Adrenal gland (tissue), 12 donors: ENCODE results near the gene FASN. TPM values are rescaled to one million over a fixed set of nuclear protein-coding genes. Genes with fewer than 3 reads are reported as not detected.

Experiments used
- DNase-seq, 7 donors: peaks; one replicate each; pipeline ENCODE4 v3.0.0-alpha.2; 2019 to 2020
- H3K27ac ChIP-seq, 5 donors: fragments of 200-600 bp; sonication (generic) in 4 of 5; 1 replicate in 3 of 5; 2 replicates in 2 of 5; pipeline versions ENCODE4 v1.5.1 to v1.8.0; 2016 to 2020; ENCODE audit warnings: mild to moderate bottlenecking in 1 of 5
- H3K27me3 ChIP-seq: fragments of 200-600 bp; 2 replicates; pipeline ENCODE4 v1.8.0; 2021
- H3K36me3 ChIP-seq, 2 donors: fragments of 200-600 bp; replicated peaks in 1 of 2; 1 replicate in 1 of 2; 2 replicates in 1 of 2; pipeline versions ENCODE4 v1.5.1 to v1.8.0; 2018 to 2022
- H3K4me1 ChIP-seq, 2 donors: fragments of 200-600 bp; replicated peaks in 1 of 2; 1 replicate in 1 of 2; 2 replicates in 1 of 2; pipeline versions ENCODE4 v1.5.1 to v1.8.0; 2018 to 2021
- H3K4me3 ChIP-seq, 4 donors: fragments of 200-600 bp; sonication (generic) in 3 of 4; one replicate each; pipeline ENCODE4 v1.5.1; 2016 to 2018
- H3K9me3 ChIP-seq, 3 donors: fragments of 200-600 bp; sonication (generic) in 1 of 3; replicated peaks in 1 of 3; 1 replicate in 2 of 3; 2 replicates in 1 of 3; pipeline versions ENCODE4 v1.5.1 to v1.8.0; 2016 to 2021
- CTCF ChIP-seq, 6 experiments: fragments of 450-650 bp in 4 of 6; fragments of 200-600 bp in 2 of 6; sonication (generic) in 1 of 6; IDR thresholded peaks; 1 replicate in 5 of 6; 2 replicates in 1 of 6; pipeline versions ENCODE4 v1.5.1 to v1.8.0; 2016 to 2021; ENCODE audit warnings: antibody characterized with exemption in 6 of 6, mild to moderate bottlenecking in 2 of 6, moderate library complexity in 1 of 6
- POLR2A ChIP-seq, 2 donors: fragments of 450-650 bp; IDR thresholded peaks; one replicate each; pipeline ENCODE4 v1.6.1; 2017; ENCODE audit warnings: antibody characterized with exemption in 2 of 2, mild to moderate bottlenecking in 2 of 2, moderate library complexity in 1 of 2
- WGBS, 4 donors: extraction: QIAGEN DNeasy Blood & Tissue Kit in 2 of 4; methylation state at CpG; one replicate each; pipeline versions ENCODE4 v1.1.5 to v1.1.7; 2013 to 2017; 5-methylcytosine and 5-hydroxymethylcytosine counted together
- intact Hi-C, 2 donors: fragments of 100-400 bp; cut with DNase I; formaldehyde crosslinking; loops; one replicate each; pipeline versions ENCODE4 v1.14.1 to v1.15.0; 2022 to 2023
- polyA plus RNA-seq, 3 donors: library from polyadenylated mRNA; stranded (reverse); fragments of 200-250 nt in 2 of 3; fragments of 350-450 nt in 1 of 3; fragmentation: Illumina TruSeq in 1 of 3; extraction: RNeasy Lipid Tissue Mini Kit (QIAGEN cat#74804) in 1 of 3; gene quantifications; one replicate each; pipeline ENCODE4 v1.2.3, GENCODE V29; 2013 to 2014
- total RNA-seq, 9 donors: library from RNA; depleted of rRNA in 4 of 9; stranded (reverse); fragments of >200 nt in 4 of 9; fragments of 120-200 nt in 1 of 9; fragmentation: NEBNext Ultra II Directional in 1 of 9; extraction: Animal tissue kit (Norgen Biotek cat#: 25700) in 1 of 9; gene quantifications; one replicate each; pipeline versions ENCODE4 v1.1.0 to v1.2.4, GENCODE V29; 2013 to 2023
- donor health status: healthy with polysubstance abuse.
- donor health status: Bipolar disorder and iron deficiency.
- donor health status: DM: yes; HTN: yes; CAD: no.
- donor health status: DM: no; HTN: no; CAD: no.
- donor health status: DM: no; HTN: no; CAD: no.
- donor health status: DM: yes; HTN: yes; CAD: no.

FASN gene
- total and polyA plus RNA-seq, 12 donors, result 18.9 to 276 (median 79.7) TPM

- TF ChIP-seq POLR2A (IDR thresholded peaks at IDR 0.05) (no peak), CTCF (IDR thresholded peaks at IDR 0.05) (no peak)
- H3K4me1 ChIP-seq, result peaks cover 11 to 45% of the 10 kb centered on the region in 2 donors
- no peak overlapping the region for H3K4me3 ChIP-seq
- WGBS, 4 donors, result 92 to 94% (median 93%) methylated on average over 5 to 11 of the region's 11 CpGs
- intact Hi-C loops, result no loop called here
- H3K36me3 ChIP-seq, result no peaks in the 10 kb centered on the region
- H3K9me3 ChIP-seq, result no peaks in the 10 kb centered on the region
- DNase-seq, result peak in 2 of 7 donors; percentile 15 to 21
- peak overlapping the region in 2 of 5 donors; percentile 34 to 80 for H3K27ac ChIP-seq
- no peaks in the 10 kb centered on the region for H3K27me3 ChIP-seq
Measured at GRCh38 chr17:82104797-82105416, 6.9 kb upstream of the FASN start.

DNA sequence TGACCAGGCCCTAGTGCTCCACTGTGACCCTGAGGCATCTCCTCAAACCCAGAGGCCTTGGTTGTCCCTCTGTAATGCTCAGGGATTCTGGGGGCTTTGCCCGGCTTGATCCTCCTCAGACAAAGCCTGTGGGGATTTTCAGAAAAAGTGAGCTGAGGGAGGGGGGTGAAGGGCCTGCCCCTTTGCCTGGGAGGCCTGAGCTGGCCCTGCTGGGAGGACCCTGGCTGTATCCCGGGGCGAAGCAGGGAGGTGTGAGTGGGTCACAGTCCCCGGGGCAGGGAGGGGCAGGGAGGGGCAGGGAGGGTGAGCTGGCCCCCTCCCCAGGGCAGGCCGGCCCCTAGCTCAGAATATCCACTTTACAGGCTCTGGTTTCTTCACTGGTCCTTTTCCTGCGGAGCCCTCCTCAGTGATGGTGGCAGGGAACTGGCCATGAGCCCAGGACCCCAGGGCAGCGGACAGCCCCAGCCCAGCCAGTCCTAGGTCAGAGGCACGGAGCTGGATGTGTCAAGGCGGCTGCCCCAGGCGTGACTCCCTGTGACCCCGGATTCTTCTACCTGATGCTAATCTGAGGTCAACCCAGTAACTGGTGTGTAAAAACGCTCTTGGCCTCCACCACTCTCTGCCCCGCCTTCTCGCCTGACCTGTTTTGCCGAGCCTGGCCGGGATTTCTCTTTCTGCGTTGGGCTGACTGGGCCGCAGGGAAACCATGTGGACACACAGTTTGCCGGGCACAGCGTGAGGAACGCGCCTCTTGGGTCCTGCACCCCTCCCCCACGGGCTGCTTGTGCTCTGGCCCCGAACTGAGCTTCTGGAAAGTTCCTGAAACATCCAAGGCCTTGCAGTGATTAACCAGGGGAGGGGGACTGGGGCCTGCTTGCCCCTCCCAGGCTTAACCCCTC is 5.8 kb upstream of the FASN start:
- Histone ChIP-seq H3K36me3 (no peaks in the 10 kb centered on the region), H3K9me3 (no peaks in the 10 kb centered on the region), H3K27me3 (no peaks in the 10 kb centered on the region), H3K4me1 (peaks cover 20 to 54% of the 10 kb centered on the region in 2 donors), H3K27ac (peak overlapping the region in 4 of 5 donors; percentile 66 to 86 (median 74)), H3K4me3 (no peak overlapping the region)
- TF ChIP-seq CTCF (IDR thresholded peaks at IDR 0.05) (no peak), POLR2A (IDR thresholded peaks at IDR 0.05) (peak in 1 of 2 donors; percentile 48)
- peak; percentile 74 to 94 (median 90) for DNase-seq
- WGBS, 4 donors, result 38 to 56% (median 51%) methylated on average over 14 to 24 of the region's 24 CpGs
- intact Hi-C loops, result no loop called here

GRCh38 chr17:82101767-82102679 is 4.0 kb upstream of the FASN start:
- peaks cover 24 to 56% of the 10 kb centered on the region in 2 donors for H3K4me1 ChIP-seq
- DNase-seq, result peak in 4 of 7 donors; percentile 27 to 43 (median 36)
- H3K27me3 ChIP-seq, result no peaks in the 10 kb centered on the region
- H3K27ac ChIP-seq, result peak overlapping the region in 2 of 5 donors; percentile 47 to 52
- TF ChIP-seq POLR2A (IDR thresholded peaks at IDR 0.05) (no peak), CTCF (IDR thresholded peaks at IDR 0.05) (no peak)
- 61 to 73% (median 64%) methylated on average over 12 to 18 of the region's 18 CpGs for WGBS, 4 donors
- no peaks in the 10 kb centered on the region for H3K36me3 ChIP-seq
- H3K9me3 ChIP-seq, result no peaks in the 10 kb centered on the region
- intact Hi-C loops, result no loop called here
- no peak overlapping the region for H3K4me3 ChIP-seq
